HepG2 (cell line): ENCODE measurements around the gene ANXA11.
"Not testable (repeated sequence)": the region's sequence is repeated elsewhere in the genome, so short reads cannot be mapped to it uniquely, and the experiment has no call there.

Experiments used
- CTCF ChIP-seq: sonication (generic); formaldehyde crosslinking; IDR thresholded peaks from 2 replicates; pipeline ENCODE4 v1.5.0; 2020; ENCODE audit warnings: mild to moderate bottlenecking, missing genetic modification reagents, moderate library complexity
- EP300 ChIP-seq, 3 experiments: sonication (generic) in 1 of 3; formaldehyde crosslinking in 1 of 3; IDR thresholded peaks; 2 replicates each; pipeline versions ENCODE4 v1.5.1 to v1.6.1; 2011 to 2020; ENCODE audit warnings: low read depth in 2 of 3, low read length in 2 of 3, borderline replicate concordance in 1 of 3, improper control_type of control experiment in 1 of 3, mild to moderate bottlenecking in 1 of 3, missing genetic modification reagents in 1 of 3, moderate library complexity in 1 of 3
- IKZF4 ChIP-seq: sonication (generic); formaldehyde crosslinking; IDR thresholded peaks from 2 replicates; pipeline ENCODE4 v1.5.1; 2020; ENCODE audit warnings: borderline replicate concordance, mild to moderate bottlenecking, low read depth, missing genetic modification reagents; ENCODE audit errors: not compliant biosample characterization
- KAT7 ChIP-seq: IDR thresholded peaks from 2 replicates; pipeline ENCODE4 v1.6.1; 2018; ENCODE audit warnings: borderline replicate concordance, missing compliant biosample characterization
- MTF1 ChIP-seq: sonication (generic); formaldehyde crosslinking; IDR thresholded peaks from 2 replicates; pipeline ENCODE4 v1.5.0; 2020; ENCODE audit warnings: missing genetic modification reagents
- NCOR1 ChIP-seq: fragments of 200-600 bp; sonication (generic); IDR thresholded peaks from 2 replicates; pipeline ENCODE4 v1.7.0; 2017; ENCODE audit warnings: antibody characterized with exemption, low read length, borderline replicate concordance
- POLR2G ChIP-seq: fragments of 200-400 bp; formaldehyde crosslinking; IDR thresholded peaks from 2 replicates; pipeline ENCODE4 v1.6.1; 2018; ENCODE audit warnings: mild to moderate bottlenecking, low read depth, low read length, moderate library complexity
- ZNF558 ChIP-seq: sonication (generic); formaldehyde crosslinking; IDR thresholded peaks from 2 replicates; pipeline ENCODE4 v1.9.0; 2022; ENCODE audit warnings: mild to moderate bottlenecking, missing genetic modification reagents, borderline replicate concordance

GRCh38 chr10:80212535-80213115, 7.3 kb upstream of the ANXA11 start:
- TF ChIP-seq POLR2G; EP300 (IDR thresholded peaks at IDR 0.05; ENCODE audit: low read depth in 2 of 2, low read length in 2 of 2); EP300 (CRISPR knock-in tag; IDR thresholded peaks at IDR 0.05; ENCODE audit: borderline replicate concordance); NCOR1; CTCF (CRISPR knock-in tag); IKZF4 (CRISPR knock-in tag); ZNF558 (CRISPR knock-in tag); KAT7; MTF1: not testable (repeated sequence)
